Measurements from ENCODE around the gene MTHFD1L. TPM values are rescaled to one million over a fixed set of nuclear protein-coding genes. Genes with fewer than 3 reads are reported as not detected.

MTHFD1L gene
- total RNA-seq, 4 donors from 2014 or later, result 3.3 to 7.8 (median 3.8) TPM

- TF ChIP-seq CTCF (IDR thresholded peaks at IDR 0.05; ENCODE audit: low read depth), result no peak
Observed at GRCh38 chr6:151038616-151039015, 173.1 kb downstream of the MTHFD1L start.

- no peak for TF ChIP-seq CTCF (IDR thresholded peaks at IDR 0.05; ENCODE audit: low read depth)
Observed at GRCh38 chr6:151041686-151042085, 176.2 kb downstream of the MTHFD1L start.

- no peak for TF ChIP-seq CTCF (IDR thresholded peaks at IDR 0.05; ENCODE audit: low read depth)
Observed at GRCh38 chr6:151043944-151044343, 178.4 kb downstream of the MTHFD1L start.

GRCh38 chr6:151044465-151045441 is 179.3 kb downstream of the MTHFD1L start:
- no peak for TF ChIP-seq CTCF (IDR thresholded peaks at IDR 0.05; ENCODE audit: low read depth)

- TF ChIP-seq CTCF (IDR thresholded peaks at IDR 0.05; ENCODE audit: low read depth), result no peak
Observed at GRCh38 chr6:151051164-151051563, 185.7 kb downstream of the MTHFD1L start.

GRCh38 chr6:151052021-151052646 is 186.6 kb downstream of the MTHFD1L start:
- TF ChIP-seq CTCF (IDR thresholded peaks at IDR 0.05; ENCODE audit: low read depth), result no peak

- TF ChIP-seq CTCF (IDR thresholded peaks at IDR 0.05; ENCODE audit: low read depth), result no peak
Observed at GRCh38 chr6:151054306-151054705, 188.8 kb downstream of the MTHFD1L start.
